ENCODE measurements around the gene MUC4.
"Not testable (repeated sequence)": the region's sequence is repeated elsewhere in the genome, so short reads cannot be mapped to it uniquely, and the experiment has no call there.

- TF ChIP-seq, protein P1, sequence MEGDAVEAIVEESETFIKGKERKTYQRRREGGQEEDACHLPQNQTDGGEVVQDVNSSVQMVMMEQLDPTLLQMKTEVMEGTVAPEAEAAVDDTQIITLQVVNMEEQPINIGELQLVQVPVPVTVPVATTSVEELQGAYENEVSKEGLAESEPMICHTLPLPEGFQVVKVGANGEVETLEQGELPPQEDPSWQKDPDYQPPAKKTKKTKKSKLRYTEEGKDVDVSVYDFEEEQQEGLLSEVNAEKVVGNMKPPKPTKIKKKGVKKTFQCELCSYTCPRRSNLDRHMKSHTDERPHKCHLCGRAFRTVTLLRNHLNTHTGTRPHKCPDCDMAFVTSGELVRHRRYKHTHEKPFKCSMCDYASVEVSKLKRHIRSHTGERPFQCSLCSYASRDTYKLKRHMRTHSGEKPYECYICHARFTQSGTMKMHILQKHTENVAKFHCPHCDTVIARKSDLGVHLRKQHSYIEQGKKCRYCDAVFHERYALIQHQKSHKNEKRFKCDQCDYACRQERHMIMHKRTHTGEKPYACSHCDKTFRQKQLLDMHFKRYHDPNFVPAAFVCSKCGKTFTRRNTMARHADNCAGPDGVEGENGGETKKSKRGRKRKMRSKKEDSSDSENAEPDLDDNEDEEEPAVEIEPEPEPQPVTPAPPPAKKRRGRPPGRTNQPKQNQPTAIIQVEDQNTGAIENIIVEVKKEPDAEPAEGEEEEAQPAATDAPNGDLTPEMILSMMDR (IDR thresholded peaks at IDR 0.05): not testable (repeated sequence)
- not testable (repeated sequence) for TF ChIP-seq EZH2, EZH2phosphoT487 (IDR thresholded peaks at IDR 0.05)
Measured at GRCh38 chr3:195805588-195805987, 6.1 kb downstream of the MUC4 start.

Data from neural progenitor cell (in vitro differentiated cells).